Activated CD4-positive, alpha-beta T cell treated with anti-CD3 and anti-CD28 coated beads for 36 hours (primary cell): ENCODE data around the gene CFB. TPM values are rescaled to one million over a fixed set of nuclear protein-coding genes. Genes with fewer than 3 reads are reported as not detected.

Experiments used
- ATAC-seq: fragments of 200-7000 bp; cut with Tn5 transposase; one replicate; pipeline ENCODE4 v1.10.0; 2021; ENCODE audit warnings: mild to moderate bottlenecking, moderate library complexity
- CTCF ChIA-PET: fragments of 350-600 bp; sonication (Branson Sonifier 250); formaldehyde crosslinking; loops from one replicate; lab custom pipeline; 2021; ENCODE audit warnings: antibody characterized with exemption; lab: Charles Lee
- POLR2A ChIA-PET: fragments of 350-600 bp; sonication (Branson Sonifier 250); formaldehyde crosslinking; loops from one replicate; lab custom pipeline; 2021; ENCODE audit warnings: antibody characterized with exemption, inconsistent platforms; lab: Charles Lee
- DNase-seq: peaks from one replicate; pipeline ENCODE4 v3.0.0-alpha.2; 2020
- H3K27ac Mint-ChIP-seq: one replicate; pipeline ENCODE4 v1.8.0; 2021; ENCODE audit warnings: mixed read lengths
- H3K27me3 Mint-ChIP-seq: one replicate; pipeline ENCODE4 v1.8.0; 2021; ENCODE audit warnings: mixed read lengths
- H3K36me3 Mint-ChIP-seq: one replicate; pipeline ENCODE4 v1.8.0; 2021; ENCODE audit warnings: low read depth, mixed read lengths
- H3K4me1 Mint-ChIP-seq: one replicate; pipeline ENCODE4 v1.8.0; 2021; ENCODE audit warnings: mixed read lengths
- H3K4me3 Mint-ChIP-seq: one replicate; pipeline ENCODE4 v1.8.0; 2021; ENCODE audit warnings: mild to moderate bottlenecking, moderate library complexity, mixed read lengths
- H3K9me3 Mint-ChIP-seq: one replicate; pipeline ENCODE4 v1.8.0; 2021; ENCODE audit warnings: low read depth, mixed read lengths
- intact Hi-C, 2 experiments: fragments of 100-400 bp; cut with DNase I in 1 of 2; cut with micrococcal nuclease in 1 of 2; formaldehyde crosslinking; loops; one replicate each; pipeline versions ENCODE4 v1.14.2 to v1.15.1; 2022 to 2024; cut with DNase I, micrococcal nuclease
- total RNA-seq, 2 experiments: library from RNA; stranded (reverse); gene quantifications; one replicate each; pipeline ENCODE4 v1.2.3, GENCODE V29; 2021

The CFB gene
- total RNA-seq, 2 experiments from 2014 or later: 0.69 to 0.96 TPM

GRCh38 chr6:31911826-31912585, 33.9 kb upstream of the CFB start:
- Mint-ChIP-seq H3K27me3 (peaks cover 6% of the 10 kb centered on the region), H3K27ac (peak overlapping the region; percentile 1), H3K4me3 (no peak overlapping the region), H3K4me1 (peaks cover 20% of the 10 kb centered on the region), H3K9me3 (no peaks in the 10 kb centered on the region), H3K36me3 (no peaks in the 10 kb centered on the region)
- DNase-seq (no peak), ATAC-seq (no peak)
- CTCF ChIA-PET: interaction anchor here (0.6 kb wide), 1 partner anchor 44 kb away, joined by 3 read pairs; no protein-coding TSS in a partner anchor
- intact Hi-C loops: loop anchor here in 1 of 2 experiments (1.0 kb wide), 1 partner anchor 10 kb away; the partner anchor contains the start of gene ZBTB12
- POLR2A ChIA-PET: no interaction called here

GRCh38 chr6:31915351-31915750, 30.5 kb upstream of the CFB start:
- no peaks in the 10 kb centered on the region for H3K36me3 Mint-ChIP-seq
- no peaks in the 10 kb centered on the region for H3K9me3 Mint-ChIP-seq
- intact Hi-C loops: no loop called here
- H3K27me3 Mint-ChIP-seq: peaks cover 6% of the 10 kb centered on the region
- H3K4me3 Mint-ChIP-seq: no peak overlapping the region
- ChIA-PET CTCF (no interaction called here), POLR2A (no interaction called here)
- ATAC-seq: no peak
- no peak for DNase-seq
- peaks cover 11% of the 10 kb centered on the region for H3K4me1 Mint-ChIP-seq
- H3K27ac Mint-ChIP-seq: no peak overlapping the region

GRCh38 chr6:31915756-31916155, 30.1 kb upstream of the CFB start:
- intact Hi-C loops: no loop called here
- Mint-ChIP-seq H3K36me3 (no peaks in the 10 kb centered on the region), H3K27ac (no peak overlapping the region), H3K9me3 (no peaks in the 10 kb centered on the region), H3K4me1 (peaks cover 9% of the 10 kb centered on the region), H3K27me3 (peaks cover 6% of the 10 kb centered on the region), H3K4me3 (no peak overlapping the region)
- ChIA-PET CTCF (no interaction called here), POLR2A (no interaction called here)
- ATAC-seq: no peak
- no peak for DNase-seq

- CTCF ChIA-PET: interaction anchor here (0.6 to 1.8 kb wide), 4 partner anchors 18 to 379 kb away, joined by 3 to 6 read pairs (median 4); no protein-coding TSS in a partner anchor
- no peak overlapping the region for H3K27ac Mint-ChIP-seq
- POLR2A ChIA-PET: no interaction called here
Observed at GRCh38 chr6:31918069-31918720, 27.7 kb upstream of the CFB start.

GRCh38 chr6:31919624-31920303, 26.1 kb upstream of the CFB start:
- ATAC-seq (no peak), DNase-seq (no peak)
- CTCF ChIA-PET: interaction anchor here (0.6 kb wide), 2 partner anchors 32 to 75 kb away, joined by 3 to 4 read pairs; no protein-coding TSS in a partner anchor
- Mint-ChIP-seq H3K4me3 (no peak overlapping the region), H3K9me3 (no peaks in the 10 kb centered on the region), H3K4me1 (no peaks in the 10 kb centered on the region), H3K27me3 (peaks cover 6% of the 10 kb centered on the region), H3K36me3 (no peaks in the 10 kb centered on the region), H3K27ac (no peak overlapping the region)
- intact Hi-C loops: no loop called here
- POLR2A ChIA-PET: no interaction called here

More at GRCh38 chr6:31918069-31918720, 27.7 kb upstream of the CFB start:
- Mint-ChIP-seq H3K4me3 (no peak overlapping the region), H3K27me3 (peaks cover 6% of the 10 kb centered on the region), H3K9me3 (no peaks in the 10 kb centered on the region), H3K4me1 (no peaks in the 10 kb centered on the region), H3K36me3 (no peaks in the 10 kb centered on the region)
- DNase-seq: no peak
- ATAC-seq: no peak
- intact Hi-C loops: no loop called here

- DNase-seq (no peak), ATAC-seq (no peak)
- Mint-ChIP-seq H3K9me3 (no peaks in the 10 kb centered on the region), H3K36me3 (no peaks in the 10 kb centered on the region), H3K4me3 (no peak overlapping the region), H3K4me1 (no peaks in the 10 kb centered on the region), H3K27me3 (peaks cover 2% of the 10 kb centered on the region), H3K27ac (no peak overlapping the region)
- CTCF ChIA-PET: interaction anchor here (1.2 kb wide), 1 partner anchor 25 kb away, joined by 4 read pairs; the partner anchor contains the start of gene CFB
- intact Hi-C loops: no loop called here
- POLR2A ChIA-PET: no interaction called here
Observed at GRCh38 chr6:31920811-31921210, 25.1 kb upstream of the CFB start.

GRCh38 chr6:31922942-31923341, 23.0 kb upstream of the CFB start:
- DNase-seq (peak; percentile 60), ATAC-seq (peak; percentile 70)
- intact Hi-C loops: no loop called here
- H3K4me1 Mint-ChIP-seq: no peaks in the 10 kb centered on the region
- no peaks in the 10 kb centered on the region for H3K9me3 Mint-ChIP-seq
- H3K4me3 Mint-ChIP-seq: no peak overlapping the region
- H3K36me3 Mint-ChIP-seq: no peaks in the 10 kb centered on the region
- H3K27ac Mint-ChIP-seq: no peak overlapping the region
- ChIA-PET POLR2A (no interaction called here), CTCF (interaction anchor here (0.5 to 0.9 kb wide), 4 partner anchors 56 to 306 kb away, joined by 3 to 5 read pairs (median 3); no protein-coding TSS in a partner anchor)
- H3K27me3 Mint-ChIP-seq: no peaks in the 10 kb centered on the region

GRCh38 chr6:31927242-31927862, 18.5 kb upstream of the CFB start, which contains the start of gene C2:
Gene C2, plus strand, starts transcription at chr6:31927717. Its CDS starts 36 bp downstream, at chr6:31927753.
- Mint-ChIP-seq H3K9me3 (no peaks in the 10 kb centered on the region), H3K27ac (no peak within 1 kb of the TSS), H3K4me1 (no peaks in the 10 kb centered on the region), H3K27me3 (no peaks in the 10 kb centered on the region), H3K36me3 (no peaks in the 10 kb centered on the region), H3K4me3 (no peak within 1 kb of the TSS)
- ChIA-PET POLR2A (no interaction called here), CTCF (no interaction called here)
- ATAC-seq: no peak
- intact Hi-C loops: no loop called here
- DNase-seq: no peak

- DNase-seq (no peak), ATAC-seq (no peak)
- ChIA-PET POLR2A (no interaction called here), CTCF (interaction anchor here (0.6 kb wide), 1 partner anchor 93 kb away, joined by 3 read pairs; no protein-coding TSS in a partner anchor)
- H3K9me3 Mint-ChIP-seq: no peaks in the 10 kb centered on the region
- no peak overlapping the region for H3K4me3 Mint-ChIP-seq
- no peak overlapping the region for H3K27ac Mint-ChIP-seq
- H3K4me1 Mint-ChIP-seq: no peaks in the 10 kb centered on the region
- no peaks in the 10 kb centered on the region for H3K27me3 Mint-ChIP-seq
- intact Hi-C loops: no loop called here
- H3K36me3 Mint-ChIP-seq: no peaks in the 10 kb centered on the region
Observed at GRCh38 chr6:31927863-31928671, 17.8 kb upstream of the CFB start.

GRCh38 chr6:31928672-31928939, 17.3 kb upstream of the CFB start:
- POLR2A ChIA-PET: no interaction called here
- H3K27ac Mint-ChIP-seq: no peak overlapping the region
- no peak overlapping the region for H3K4me3 Mint-ChIP-seq
- H3K4me1 Mint-ChIP-seq: no peaks in the 10 kb centered on the region
- no peak for ATAC-seq
- H3K36me3 Mint-ChIP-seq: no peaks in the 10 kb centered on the region
- DNase-seq: no peak
- H3K27me3 Mint-ChIP-seq: no peaks in the 10 kb centered on the region
- CTCF ChIA-PET: interaction anchor here (0.6 kb wide), 1 partner anchor 93 kb away, joined by 3 read pairs; no protein-coding TSS in a partner anchor
- intact Hi-C loops: no loop called here
- H3K9me3 Mint-ChIP-seq: no peaks in the 10 kb centered on the region
